ENCODE measurements around the gene SCRN2.

Gene SCRN2

DNA sequence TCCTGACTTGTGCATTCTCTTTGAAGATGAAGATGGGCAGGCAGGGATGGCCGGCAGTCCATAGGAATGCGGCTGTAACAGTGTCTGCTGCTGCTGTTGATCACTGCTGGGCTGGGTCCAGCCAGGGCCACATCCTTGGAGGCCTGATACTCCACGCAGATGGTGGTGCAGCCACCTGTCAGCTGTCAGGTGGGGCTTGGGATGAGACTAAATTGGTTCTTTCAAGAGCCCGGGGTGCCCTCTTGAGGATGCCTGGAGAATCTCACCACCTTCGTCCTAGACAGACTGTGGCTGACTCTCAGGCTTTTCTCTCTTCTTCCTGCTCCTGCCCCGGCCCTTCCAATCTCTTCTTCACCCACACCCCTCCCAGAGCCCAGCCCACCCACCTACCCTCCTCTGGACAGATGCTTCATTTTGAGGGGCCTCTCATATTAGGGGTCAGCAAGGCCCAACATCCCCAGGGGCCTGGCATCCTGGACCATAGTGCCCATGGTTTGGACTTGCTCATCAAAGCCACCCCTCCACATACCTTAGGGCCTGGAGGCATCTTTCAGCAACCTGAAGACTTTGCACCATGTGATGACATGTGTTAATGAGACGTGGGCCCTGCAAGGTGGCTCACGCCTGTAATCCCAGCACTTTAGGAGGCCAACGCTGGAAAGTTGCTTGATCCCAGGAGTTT lies 38.6 kb downstream of the SCRN2 start:
- peak; percentile 71 for DNase-seq

DNA sequence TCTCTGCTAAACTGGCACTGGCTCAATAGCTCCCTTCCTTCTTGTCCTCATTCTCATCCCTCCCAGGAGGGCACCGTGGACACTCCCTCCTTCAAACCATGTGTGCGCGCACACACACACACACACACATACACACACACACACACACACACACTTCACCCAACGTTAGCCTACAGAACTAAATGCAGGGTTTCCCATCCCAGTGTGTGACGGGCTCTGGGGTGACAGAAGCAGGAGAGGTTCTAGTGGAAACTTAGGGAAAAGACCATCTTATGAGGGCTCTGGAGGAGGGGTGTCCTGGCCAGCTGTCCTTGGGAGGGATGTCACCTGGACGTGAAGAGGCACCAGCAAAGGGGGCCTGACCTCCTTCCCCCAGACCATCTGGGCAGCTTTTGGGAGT lies 39.2 kb downstream of the SCRN2 start:
- DNase-seq = no peak

DNA sequence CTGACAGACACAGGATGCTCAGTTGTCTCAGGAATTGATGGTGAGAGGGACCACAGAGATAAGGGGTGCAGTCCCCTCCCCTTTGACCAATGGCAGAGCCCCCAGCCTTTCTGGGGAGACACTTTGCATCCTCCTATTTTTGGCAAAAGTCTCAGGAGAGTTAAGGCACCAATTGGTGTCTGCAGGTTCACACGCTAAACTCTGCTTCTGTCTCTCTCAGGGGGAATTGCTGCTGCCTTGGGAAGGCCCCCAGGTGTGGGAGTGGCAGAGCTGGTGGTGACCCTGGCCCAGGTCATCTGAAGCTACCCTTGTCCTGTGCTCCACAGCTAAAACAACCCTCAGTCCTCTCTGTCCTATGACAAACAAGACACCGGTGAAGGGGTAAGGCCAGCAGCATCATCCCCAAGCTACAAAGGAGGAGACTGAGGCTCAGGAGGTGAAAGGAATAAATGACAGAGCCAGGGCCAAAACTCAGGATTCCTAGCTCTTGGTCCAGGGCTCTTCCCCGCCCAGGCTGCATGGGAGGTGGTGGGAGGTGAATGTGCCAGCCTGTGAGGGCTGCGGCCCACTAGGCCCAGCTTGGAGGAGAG lies 39.8 kb downstream of the SCRN2 start:
- no peak for DNase-seq

DNA sequence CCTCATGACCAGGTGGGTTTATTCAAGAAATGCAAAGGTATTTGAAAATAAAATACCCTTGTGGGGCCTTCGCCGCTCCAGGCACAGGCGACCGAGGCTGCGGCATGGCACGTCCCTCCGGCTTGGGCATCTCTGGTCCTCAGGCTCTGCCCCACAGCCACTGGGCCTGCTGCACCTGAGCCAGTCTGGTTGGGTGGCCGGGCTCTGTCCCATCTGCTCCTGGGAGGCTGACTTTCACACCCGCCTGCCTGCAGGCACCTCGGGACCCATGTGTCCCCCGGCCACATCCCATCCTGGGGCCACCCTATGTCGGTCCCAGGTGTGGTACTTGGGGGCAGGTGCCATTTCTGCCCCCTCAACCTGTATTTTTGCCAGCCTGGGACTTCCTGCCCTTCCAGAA lies 40.4 kb downstream of the SCRN2 start:
- no peak for DNase-seq

DNA sequence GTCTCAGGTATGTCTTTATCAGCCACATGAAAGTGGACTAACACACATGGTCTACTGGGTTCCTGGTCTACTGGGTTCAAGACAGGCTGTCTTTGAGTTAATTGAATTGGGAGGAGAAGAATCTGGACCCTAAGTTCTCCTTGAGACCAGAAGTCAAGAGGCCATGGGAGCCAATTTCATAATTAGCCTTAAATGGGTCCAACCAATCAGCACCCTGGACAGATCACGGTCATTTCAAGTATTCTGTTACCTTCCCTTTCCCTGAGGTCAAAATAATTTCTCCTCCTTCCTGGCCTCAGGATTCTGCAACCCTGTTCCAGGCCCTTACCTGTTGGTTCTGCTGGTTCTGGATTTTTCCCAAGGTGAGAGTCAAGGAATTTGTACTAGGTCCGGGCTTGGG lies 43.3 kb downstream of the SCRN2 start:
- no peak for DNase-seq

DNA sequence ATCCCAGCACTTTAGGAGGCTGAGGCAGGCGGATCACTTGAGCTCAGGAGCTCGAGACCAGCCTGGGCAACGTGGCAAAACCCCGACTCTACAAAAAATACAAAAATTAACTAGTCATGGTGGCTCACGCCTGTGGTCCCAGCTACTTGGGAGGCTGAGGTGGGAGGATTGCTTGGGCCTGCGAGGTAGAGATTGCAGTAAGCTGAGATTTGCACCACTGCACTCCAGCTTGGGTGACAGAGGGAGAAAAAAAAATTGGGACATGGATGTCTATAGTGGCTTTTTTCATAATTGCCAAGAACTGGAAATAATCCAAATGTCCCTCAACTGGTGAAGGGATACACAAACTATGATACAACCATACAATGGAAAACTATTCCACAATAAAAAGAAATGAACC lies 48.1 kb downstream of the SCRN2 start:
- DNase-seq = no peak

DNA sequence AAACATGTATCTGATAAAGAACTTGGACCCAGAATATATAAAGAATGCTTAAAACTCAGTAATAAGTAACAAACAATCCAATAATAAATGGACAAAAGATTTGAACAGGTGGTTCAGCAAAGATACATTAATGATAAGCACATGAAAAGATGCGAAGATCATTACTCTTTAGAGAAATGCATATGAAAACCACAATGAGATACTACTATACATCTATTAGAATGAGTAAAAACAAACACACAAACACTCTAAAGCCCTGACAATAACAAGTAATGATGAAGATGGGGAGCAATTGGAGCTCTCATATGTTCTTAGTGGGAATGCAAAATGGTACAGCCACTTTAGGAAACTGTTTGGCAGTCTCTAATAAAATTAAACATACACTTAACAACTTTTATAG lies 48.6 kb downstream of the SCRN2 start:
- DNase-seq = no peak

DNA sequence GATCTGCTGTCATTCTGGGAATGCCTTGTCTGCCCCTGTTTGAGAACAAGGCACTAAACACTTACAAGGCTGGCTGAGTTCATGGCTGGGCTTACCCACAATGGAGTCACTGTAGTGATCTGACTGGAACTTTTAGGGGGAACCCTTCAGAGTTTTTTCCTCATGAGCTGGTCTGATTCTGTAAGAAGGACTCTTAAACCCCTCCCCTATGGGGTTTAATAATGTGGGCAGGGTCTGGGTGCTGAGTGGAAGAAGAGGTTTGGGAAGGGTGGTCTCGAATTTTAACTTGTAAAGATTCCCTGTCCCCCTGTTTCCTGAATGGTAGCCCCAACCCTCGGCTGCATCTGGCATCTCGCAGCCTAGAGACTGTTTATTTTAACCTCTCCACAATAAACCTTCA lies 50.0 kb downstream of the SCRN2 start:
- no peak for DNase-seq

DNA sequence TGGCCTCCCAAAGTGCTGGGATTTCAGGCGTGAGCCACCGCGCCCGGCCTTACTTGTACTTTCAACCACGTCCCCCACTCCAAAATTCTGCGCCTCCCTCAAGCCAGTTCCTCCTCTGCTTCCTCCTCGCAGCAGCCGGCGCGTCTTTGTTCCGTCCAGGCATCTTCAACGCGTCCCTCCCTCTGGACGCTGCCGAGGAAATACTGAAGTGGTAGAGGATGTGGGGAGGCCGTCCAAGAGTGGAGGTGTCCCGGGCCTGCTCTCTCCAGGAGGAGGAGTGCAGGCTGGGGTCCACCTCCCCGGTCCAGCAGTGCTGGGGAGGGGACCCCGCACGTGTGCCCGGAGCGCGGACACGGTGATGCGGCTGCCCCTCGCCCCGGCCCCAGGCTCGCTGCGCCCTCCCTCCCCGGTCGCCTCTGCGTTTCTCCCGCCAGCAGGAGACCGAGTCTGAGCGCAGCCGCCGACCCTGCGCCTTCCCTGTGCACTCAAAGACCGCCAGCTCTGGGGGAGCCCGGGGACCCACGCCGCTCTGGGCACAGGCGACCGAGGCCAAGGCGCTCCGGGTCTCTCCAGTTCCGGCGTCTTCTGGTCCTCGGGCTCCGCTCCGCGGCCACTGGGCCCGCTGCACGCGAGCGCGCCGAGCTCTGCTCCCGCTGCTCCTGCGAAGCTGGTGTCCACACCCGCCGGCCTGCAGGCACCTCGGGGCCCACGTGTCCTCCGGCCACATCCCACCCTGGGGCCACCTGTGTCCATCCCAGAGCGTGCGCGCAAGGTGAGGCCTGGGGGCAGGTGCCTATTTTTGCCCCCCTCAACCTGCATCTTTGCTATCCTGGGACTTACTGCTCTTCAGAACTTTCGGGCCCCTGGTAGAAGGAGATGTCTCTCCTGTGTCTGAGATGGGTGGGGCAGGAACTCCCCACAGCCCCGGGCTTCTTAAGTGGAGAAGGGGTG lies 51.2 kb downstream of the SCRN2 start:
- DNase-seq = peak; percentile 56
